Activated CD4-positive, alpha-beta T cell treated with anti-CD3 and anti-CD28 coated beads, Interleukin-2, amount 10 ng/mL, durations not matched to agents 7 days and 5 days (primary cell): ENCODE data around the gene STX1B. TPM values are rescaled to one million over a fixed set of nuclear protein-coding genes. Genes with fewer than 3 reads are reported as not detected.

Experiments
- CTCF ChIA-PET: fragments of 350-600 bp; sonication (Branson Sonifier 250); formaldehyde crosslinking; loops from one replicate; lab custom pipeline; 2021; ENCODE audit warnings: antibody characterized with exemption; lab: Charles Lee
- POLR2A ChIA-PET: fragments of 350-600 bp; sonication (Branson Sonifier 250); formaldehyde crosslinking; loops from one replicate; lab custom pipeline; 2021; ENCODE audit warnings: antibody characterized with exemption; lab: Charles Lee
- DNase-seq: peaks from one replicate; pipeline ENCODE4 v3.0.0-alpha.2; 2020
- H3K27ac Mint-ChIP-seq: one replicate; pipeline ENCODE4 v1.8.0; 2021; ENCODE audit warnings: mild to moderate bottlenecking, moderate library complexity, mixed read lengths
- H3K27me3 Mint-ChIP-seq: one replicate; pipeline ENCODE4 v1.8.0; 2021; ENCODE audit warnings: mixed read lengths
- H3K36me3 Mint-ChIP-seq: one replicate; pipeline ENCODE4 v1.8.0; 2021; ENCODE audit warnings: low read depth, mixed read lengths
- H3K4me1 Mint-ChIP-seq: one replicate; pipeline ENCODE4 v1.8.0; 2021; ENCODE audit warnings: mixed read lengths
- H3K4me3 Mint-ChIP-seq: one replicate; pipeline ENCODE4 v1.8.0; 2021; ENCODE audit warnings: mild to moderate bottlenecking, moderate library complexity, mixed read lengths
- H3K9me3 Mint-ChIP-seq: one replicate; pipeline ENCODE4 v1.8.0; 2021; ENCODE audit warnings: mixed read lengths
- total RNA-seq, 2 experiments: library from RNA; stranded (reverse); gene quantifications; one replicate each; pipeline ENCODE4 v1.2.3, GENCODE V29; 2021

STX1B gene
- total RNA-seq, 2 experiments from 2014 or later: 0.62 to 1.1 TPM

- no peaks in the 10 kb centered on the region for H3K27me3 Mint-ChIP-seq
- no peaks in the 10 kb centered on the region for H3K9me3 Mint-ChIP-seq
- ChIA-PET POLR2A (no interaction called here), CTCF (interaction anchor here (0.9 to 1.0 kb wide), 2 partner anchors 11 to 153 kb away, joined by 4 to 5 read pairs; partner anchors contain the start of gene KAT8)
- H3K4me1 Mint-ChIP-seq: peaks cover 9% of the 10 kb centered on the region
- DNase-seq: no peak
- peak overlapping the region; percentile 25 for H3K27ac Mint-ChIP-seq
- H3K4me3 Mint-ChIP-seq: no peak overlapping the region
- H3K36me3 Mint-ChIP-seq: peaks cover 63% of the 10 kb centered on the region
These were observed 45.7 kb downstream of the STX1B start for GRCh38 chr16:30964574-30965226.

- ChIA-PET POLR2A (no interaction called here), CTCF (interaction anchor here (0.9 to 1.0 kb wide), 2 partner anchors 10 to 154 kb away, joined by 4 to 5 read pairs; partner anchors contain the start of gene KAT8)
- no peak for DNase-seq
- no peaks in the 10 kb centered on the region for H3K9me3 Mint-ChIP-seq
- H3K4me3 Mint-ChIP-seq: no peak overlapping the region
- H3K27ac Mint-ChIP-seq: no peak overlapping the region
- H3K36me3 Mint-ChIP-seq: peaks cover 69% of the 10 kb centered on the region
- H3K4me1 Mint-ChIP-seq: peaks cover 16% of the 10 kb centered on the region
- no peaks in the 10 kb centered on the region for H3K27me3 Mint-ChIP-seq
These were observed 46.4 kb downstream of the STX1B start for GRCh38 chr16:30963925-30964511.

GRCh38 chr16:30961384-30961783, 49.1 kb downstream of the STX1B start:
- ChIA-PET POLR2A (interaction anchor here (0.6 kb wide), 1 partner anchor 197 kb away, joined by 4 read pairs; no protein-coding TSS in a partner anchor), CTCF (interaction anchor here (1.2 to 1.4 kb wide), 2 partner anchors 11 to 19 kb away, joined by 3 to 5 read pairs; no protein-coding TSS in a partner anchor)
- Mint-ChIP-seq H3K4me3 (no peak overlapping the region), H3K4me1 (peaks cover 33% of the 10 kb centered on the region), H3K27ac (no peak overlapping the region), H3K36me3 (peaks cover 58% of the 10 kb centered on the region), H3K9me3 (no peaks in the 10 kb centered on the region), H3K27me3 (no peaks in the 10 kb centered on the region)
- DNase-seq: no peak

- Mint-ChIP-seq H3K4me1 (peaks cover 44% of the 10 kb centered on the region), H3K27ac (peak overlapping the region; percentile 96), H3K9me3 (no peaks in the 10 kb centered on the region), H3K36me3 (peaks cover 43% of the 10 kb centered on the region), H3K4me3 (peak overlapping the region; percentile 91), H3K27me3 (no peaks in the 10 kb centered on the region)
- CTCF ChIA-PET: interaction anchor here (0.6 to 1.6 kb wide), 6 partner anchors 8 to 184 kb away, joined by 3 to 8 read pairs (median 4); no protein-coding TSS in a partner anchor
- DNase-seq: peak; percentile 59
- POLR2A ChIA-PET: interaction anchor here (0.6 kb wide), 1 partner anchor 220 kb away, joined by 4 read pairs; no protein-coding TSS in a partner anchor
These were observed 52.0 kb downstream of the STX1B start for GRCh38 chr16:30958175-30959079.

- POLR2A ChIA-PET: interaction anchor here (0.6 to 0.7 kb wide), 3 partner anchors 36 to 223 kb away, joined by 4 to 5 read pairs (median 4); no protein-coding TSS in a partner anchor
- Mint-ChIP-seq H3K4me1 (peaks cover 45% of the 10 kb centered on the region), H3K9me3 (no peaks in the 10 kb centered on the region), H3K36me3 (peaks cover 38% of the 10 kb centered on the region), H3K27ac (peak within 1 kb of the TSS; percentile 100), H3K4me3 (peak within 1 kb of the TSS; percentile 96), H3K27me3 (no peaks in the 10 kb centered on the region)
- peak; percentile 98 for DNase-seq
- CTCF ChIA-PET: interaction anchor here (1.0 kb wide), 1 partner anchor 16 kb away, joined by 4 read pairs; no protein-coding TSS in a partner anchor
These were observed 52.8 kb downstream of the STX1B start, which contains the start of gene SETD1A for GRCh38 chr16:30957456-30958174. Gene SETD1A (plus strand): TSS chr16:30957754. CDS start chr16:30958732, 978 bp downstream.

- peak; percentile 88 for DNase-seq
- peak overlapping the region; percentile 96 for H3K4me3 Mint-ChIP-seq
- H3K4me1 Mint-ChIP-seq: peaks cover 45% of the 10 kb centered on the region
- H3K27me3 Mint-ChIP-seq: no peaks in the 10 kb centered on the region
- peaks cover 32% of the 10 kb centered on the region for H3K36me3 Mint-ChIP-seq
- H3K27ac Mint-ChIP-seq: peak overlapping the region; percentile 100
- CTCF ChIA-PET: interaction anchor here (1.0 kb wide), 2 partner anchors 15 to 20 kb away, joined by 3 to 4 read pairs; no protein-coding TSS in a partner anchor
- POLR2A ChIA-PET: interaction anchor here (0.6 to 0.7 kb wide), 2 partner anchors 37 to 223 kb away, joined by 4 to 5 read pairs; no protein-coding TSS in a partner anchor
- no peaks in the 10 kb centered on the region for H3K9me3 Mint-ChIP-seq
These were observed 53.6 kb downstream of the STX1B start for GRCh38 chr16:30956601-30957455.

GRCh38 chr16:30954993-30955392, 55.4 kb downstream of the STX1B start:
- peaks cover 51% of the 10 kb centered on the region for H3K4me1 Mint-ChIP-seq
- no peak overlapping the region for H3K4me3 Mint-ChIP-seq
- peaks cover 23% of the 10 kb centered on the region for H3K36me3 Mint-ChIP-seq
- peak overlapping the region; percentile 13 for H3K27ac Mint-ChIP-seq
- POLR2A ChIA-PET: no interaction called here
- DNase-seq: no peak
- CTCF ChIA-PET: interaction anchor here (1.4 to 3.5 kb wide), 6 partner anchors 11 to 141 kb away, joined by 4 to 25 read pairs (median 6); no protein-coding TSS in a partner anchor
- H3K9me3 Mint-ChIP-seq: no peaks in the 10 kb centered on the region
- H3K27me3 Mint-ChIP-seq: no peaks in the 10 kb centered on the region

- DNase-seq: peak; percentile 71
- Mint-ChIP-seq H3K36me3 (peaks cover 12% of the 10 kb centered on the region), H3K27ac (peak overlapping the region; percentile 31), H3K4me3 (no peak overlapping the region), H3K27me3 (no peaks in the 10 kb centered on the region), H3K4me1 (peaks cover 46% of the 10 kb centered on the region), H3K9me3 (no peaks in the 10 kb centered on the region)
- POLR2A ChIA-PET: no interaction called here
- CTCF ChIA-PET: interaction anchor here (0.6 to 3.5 kb wide), 22 partner anchors 9 to 915 kb away, joined by 3 to 25 read pairs (median 4); partner anchors contain the start of genes ZNF646 and ZNF668
These were observed 56.8 kb downstream of the STX1B start for GRCh38 chr16:30953511-30954124.

- Mint-ChIP-seq H3K9me3 (no peaks in the 10 kb centered on the region), H3K27me3 (no peaks in the 10 kb centered on the region), H3K36me3 (peaks cover 9% of the 10 kb centered on the region), H3K4me3 (no peak overlapping the region), H3K4me1 (peaks cover 44% of the 10 kb centered on the region), H3K27ac (no peak overlapping the region)
- DNase-seq: no peak
- CTCF ChIA-PET: interaction anchor here (0.7 to 3.5 kb wide), 12 partner anchors 9 to 915 kb away, joined by 3 to 25 read pairs (median 6); no protein-coding TSS in a partner anchor
- POLR2A ChIA-PET: no interaction called here
These were observed 57.3 kb downstream of the STX1B start for GRCh38 chr16:30953111-30953510.

- H3K9me3 Mint-ChIP-seq: no peaks in the 10 kb centered on the region
- no peak for DNase-seq
- H3K36me3 Mint-ChIP-seq: peaks cover 14% of the 10 kb centered on the region
- H3K27me3 Mint-ChIP-seq: no peaks in the 10 kb centered on the region
- peaks cover 39% of the 10 kb centered on the region for H3K4me1 Mint-ChIP-seq
- ChIA-PET CTCF (interaction anchor here (2.1 kb wide), 1 partner anchor 10 kb away, joined by 16 read pairs; no protein-coding TSS in a partner anchor), POLR2A (no interaction called here)
- no peak overlapping the region for H3K4me3 Mint-ChIP-seq
- no peak overlapping the region for H3K27ac Mint-ChIP-seq
These were observed 58.7 kb downstream of the STX1B start for GRCh38 chr16:30951750-30952149.
